OCI-LY3 (cell line): Measurements from ENCODE around the gene GALR3.

ENCODE experiments used
- H2AFZ ChIP-seq: fragments of 200-600, 300-600 bp; shearing (Covaris generic); 2 replicates; pipeline ENCODE4 v1.6.0; 2014; ENCODE audit warnings: antibody characterized with exemption, low read depth, low read length
- H3K27ac ChIP-seq: fragments of 200-600, 300-600 bp; sonication (generic); 2 replicates; pipeline ENCODE4 v1.5.1; 2014; ENCODE audit warnings: mild to moderate bottlenecking, low read length, moderate library complexity, mixed read lengths
- H3K27me3 ChIP-seq: fragments of 200-600, 300-600 bp; sonication (generic); 2 replicates; pipeline ENCODE4 v1.6.1; 2014; ENCODE audit warnings: low read depth, low read length, mixed read lengths
- H3K36me3 ChIP-seq: fragments of 200-600, 300-600 bp; sonication (generic); replicated peaks from 2 replicates; pipeline ENCODE3; 2014; ENCODE audit warnings: low read depth, low read length, mixed read lengths
- H3K4me1 ChIP-seq: fragments of 300-600, 200-600 bp; sonication (generic); 2 replicates; pipeline ENCODE4 v1.6.1; 2014; ENCODE audit warnings: low read length, mixed read lengths
- H3K4me2 ChIP-seq: fragments of 200-600, 300-600 bp; sonication (generic); 2 replicates; pipeline ENCODE4 v1.6.1; 2014; ENCODE audit warnings: low read length, mixed read lengths
- H3K4me3 ChIP-seq: fragments of 300-600, 200-600 bp; sonication (generic); 2 replicates; pipeline ENCODE4 v1.5.1; 2014; ENCODE audit warnings: antibody characterized with exemption, mild to moderate bottlenecking, low read length, moderate library complexity
- H3K79me2 ChIP-seq: fragments of 300-600, 200-600 bp; shearing (Covaris generic); 2 replicates; pipeline ENCODE4 v1.6.1; 2014; ENCODE audit warnings: mild to moderate bottlenecking, low read length, mixed read lengths
- H3K9ac ChIP-seq: fragments of 300-600, 200-600 bp; shearing (Covaris generic); 2 replicates; pipeline ENCODE4 v1.6.0; 2014; ENCODE audit warnings: mild to moderate bottlenecking, low read length, moderate library complexity
- H3K9me3 ChIP-seq: fragments of 200-600, 300-600 bp; shearing (Covaris generic); 2 replicates; pipeline ENCODE4 v1.6.1; 2014; ENCODE audit warnings: low read length, mixed read lengths; ENCODE audit not compliant: insufficient read depth
- H4K20me1 ChIP-seq: fragments of 200-600, 300-600 bp; sonication (generic); 2 replicates; pipeline ENCODE4 v1.6.1; 2016; ENCODE audit warnings: low read length, mixed read lengths; ENCODE audit not compliant: insufficient read depth
- CTCF ChIP-seq: fragments of 200-600, 300-600 bp; sonication (generic); IDR thresholded peaks from 2 replicates; pipeline ENCODE4 v1.5.1; 2014; ENCODE audit warnings: antibody characterized with exemption, low read length, low read depth
- EZH2phosphoT487 ChIP-seq: fragments of 200-600 bp; shearing (Covaris generic); IDR thresholded peaks from 2 replicates; pipeline ENCODE4 v1.6.1; 2018; ENCODE audit warnings: antibody characterized with exemption, mixed run types, low read depth

The GALR3 gene

DNA sequence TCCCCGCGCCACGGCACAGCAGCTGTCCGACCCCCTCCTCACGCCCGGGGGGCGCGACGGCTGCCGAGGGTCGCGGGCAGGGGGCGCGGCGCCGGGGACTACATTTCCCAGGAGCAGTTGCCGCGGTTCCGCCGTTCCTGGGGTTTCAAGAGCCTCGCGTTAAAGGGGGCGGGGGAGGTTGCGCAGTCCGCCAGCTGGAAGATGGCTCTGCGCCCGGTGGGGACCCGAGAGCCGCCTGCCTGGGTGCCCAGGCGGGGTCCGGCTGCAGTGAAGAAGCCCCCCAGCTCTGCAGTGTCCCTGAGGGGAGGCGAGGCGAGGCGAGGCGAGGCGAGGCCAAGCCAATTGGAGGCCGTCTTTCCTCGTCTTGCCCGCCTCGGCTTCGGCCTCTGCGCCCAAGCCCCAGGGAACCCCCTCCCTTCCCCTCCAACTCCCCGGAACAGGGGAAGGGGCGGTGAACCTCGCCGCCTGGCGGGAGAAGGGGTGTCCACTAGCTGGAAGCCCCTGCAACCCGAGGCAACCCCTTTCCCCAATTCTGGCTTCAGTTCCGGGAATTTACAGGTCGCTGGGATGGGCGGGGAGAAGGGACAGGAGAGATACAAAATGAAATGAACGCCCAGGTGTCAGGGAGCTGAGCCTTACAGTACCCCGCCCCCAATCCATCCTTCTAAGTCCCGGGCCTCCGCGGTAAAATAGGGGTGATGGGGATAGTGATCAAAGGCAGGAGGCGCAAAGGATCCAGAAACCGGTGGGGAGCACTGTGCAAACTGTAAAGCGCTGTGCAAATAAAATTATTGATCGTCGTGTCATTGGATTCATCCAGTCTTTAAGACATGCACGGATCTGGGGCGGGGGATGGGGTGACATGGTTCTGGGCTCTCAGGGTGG is 20.6 kb upstream of the GALR3 start:
- no peak overlapping the region for H3K9ac ChIP-seq
- H2AFZ ChIP-seq, result no peak overlapping the region
- no peak overlapping the region for H3K4me3 ChIP-seq
- no peak overlapping the region for H3K4me2 ChIP-seq
- peaks cover 14% of the 10 kb centered on the region for H3K4me1 ChIP-seq
- TF ChIP-seq EZH2phosphoT487 (no peak), CTCF (no peak)
- peaks cover 18% of the 10 kb centered on the region for H3K27me3 ChIP-seq
- no peaks in the 10 kb centered on the region for H3K9me3 ChIP-seq
- H3K79me2 ChIP-seq, result no peaks in the 10 kb centered on the region
- no peaks in the 10 kb centered on the region for H4K20me1 ChIP-seq
- no peaks in the 10 kb centered on the region for H3K36me3 ChIP-seq
- H3K27ac ChIP-seq, result no peak overlapping the region

DNA sequence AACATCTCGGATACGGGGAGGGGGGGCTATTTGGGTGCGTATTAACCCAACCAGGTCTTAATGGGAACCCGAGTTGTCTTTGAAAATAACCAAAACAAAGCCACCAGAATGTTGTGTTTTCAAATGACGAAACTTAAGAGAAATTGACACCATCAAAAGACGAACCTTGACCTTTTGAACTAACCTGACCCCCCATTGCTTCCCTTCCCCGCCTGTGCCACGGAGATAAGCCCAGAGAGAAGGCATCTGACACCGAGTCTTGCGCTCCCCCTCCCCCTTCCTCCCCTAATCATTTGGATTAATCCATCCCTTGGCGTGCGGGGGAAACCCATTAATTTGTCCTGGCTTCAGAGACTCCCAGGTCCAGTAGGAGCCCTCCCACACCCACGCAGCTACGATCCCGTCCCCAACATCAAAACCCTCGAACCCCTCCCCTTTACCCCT is 20.0 kb upstream of the GALR3 start:
- H3K4me1 ChIP-seq, result peaks cover 8% of the 10 kb centered on the region
- no peak overlapping the region for H2AFZ ChIP-seq
- H3K27me3 ChIP-seq, result peaks cover 18% of the 10 kb centered on the region
- H3K9ac ChIP-seq, result no peak overlapping the region
- TF ChIP-seq EZH2phosphoT487 (no peak), CTCF (no peak)
- H3K4me2 ChIP-seq, result no peak overlapping the region
- H3K9me3 ChIP-seq, result no peaks in the 10 kb centered on the region
- H4K20me1 ChIP-seq, result no peaks in the 10 kb centered on the region
- H3K36me3 ChIP-seq, result no peaks in the 10 kb centered on the region
- H3K4me3 ChIP-seq, result no peak overlapping the region
- no peak overlapping the region for H3K27ac ChIP-seq
- H3K79me2 ChIP-seq, result no peaks in the 10 kb centered on the region

- no peaks in the 10 kb centered on the region for H3K79me2 ChIP-seq
- no peak overlapping the region for H3K4me2 ChIP-seq
- no peak overlapping the region for H2AFZ ChIP-seq
- H3K9ac ChIP-seq, result no peak overlapping the region
- no peak overlapping the region for H3K4me3 ChIP-seq
- H3K9me3 ChIP-seq, result no peaks in the 10 kb centered on the region
- no peaks in the 10 kb centered on the region for H3K36me3 ChIP-seq
- H3K27ac ChIP-seq, result no peak overlapping the region
- H4K20me1 ChIP-seq, result no peaks in the 10 kb centered on the region
- peaks cover 18% of the 10 kb centered on the region for H3K27me3 ChIP-seq
- TF ChIP-seq CTCF (no peak), EZH2phosphoT487 (no peak)
- peaks cover 9% of the 10 kb centered on the region; the same call in 1 of the 2 replicates for H3K4me1 ChIP-seq
Measured at GRCh38 chr22:37803639-37804351, 19.4 kb upstream of the GALR3 start.

DNA sequence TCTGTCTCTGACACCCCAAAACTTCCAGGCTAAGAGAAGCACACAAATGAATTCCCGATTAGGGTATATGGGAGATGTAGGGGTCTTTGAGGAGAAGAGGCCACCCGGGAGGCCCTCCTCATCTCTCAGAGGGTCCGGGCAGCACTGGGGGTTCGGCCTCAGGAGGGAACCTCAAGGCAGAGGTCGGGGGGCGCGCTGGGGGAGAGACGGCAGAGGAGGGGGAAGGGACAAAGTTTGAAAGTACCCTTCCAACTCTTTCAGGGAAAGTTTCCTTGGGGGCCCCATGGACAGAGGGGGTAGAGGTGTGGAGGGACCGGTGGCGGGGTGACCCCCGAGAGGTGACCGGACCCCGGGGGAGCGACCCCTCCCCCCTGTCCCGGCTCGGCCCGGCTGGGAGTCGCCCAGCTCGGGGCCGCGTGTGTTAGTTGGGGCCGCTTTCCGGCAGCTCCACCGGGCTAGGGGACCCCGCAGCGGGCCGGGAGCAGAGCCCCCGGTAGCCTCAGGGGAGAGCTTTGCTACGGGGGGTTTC is 18.8 kb upstream of the GALR3 start:
- H3K9ac ChIP-seq, result no peak overlapping the region
- H3K36me3 ChIP-seq, result no peaks in the 10 kb centered on the region
- no peak overlapping the region for H3K27ac ChIP-seq
- no peak overlapping the region for H3K4me2 ChIP-seq
- H3K4me1 ChIP-seq, result peaks cover 9% of the 10 kb centered on the region; the same call in 1 of the 2 replicates
- no peaks in the 10 kb centered on the region for H3K79me2 ChIP-seq
- H3K4me3 ChIP-seq, result no peak overlapping the region
- no peak overlapping the region for H2AFZ ChIP-seq
- H3K27me3 ChIP-seq, result peaks cover 18% of the 10 kb centered on the region
- H3K9me3 ChIP-seq, result no peaks in the 10 kb centered on the region
- TF ChIP-seq CTCF, result no peak
- TF ChIP-seq EZH2phosphoT487, result no peak
- no peaks in the 10 kb centered on the region for H4K20me1 ChIP-seq
